Prostate gland (tissue), 2 donors: ENCODE results near the gene FAM170B. TPM values are rescaled to one million over a fixed set of nuclear protein-coding genes. Genes with fewer than 3 reads are reported as not detected.

Experiments used
- DNase-seq: peaks from one replicate; pipeline ENCODE4 v3.0.0-alpha.2; 2019; ENCODE audit warnings: low spot score
- H3K27ac ChIP-seq, 2 donors: fragments of 200-600 bp; sonication (generic); 2 replicates each; pipeline ENCODE4 v1.5.1; 2017 to 2019
- H3K27me3 ChIP-seq: fragments of 200-600 bp; sonication (generic); replicated peaks from 2 replicates; pipeline ENCODE4 v1.5.1; 2019; ENCODE audit not compliant: insufficient read depth
- H3K36me3 ChIP-seq, 2 donors: fragments of 200-600 bp; sonication (generic); 1 replicate in 1 of 2; 2 replicates in 1 of 2; pipeline versions ENCODE4 v1.5.1 to v1.8.1; 2017 to 2019
- H3K4me1 ChIP-seq: fragments of 200-600 bp; sonication (generic); replicated peaks from 2 replicates; pipeline ENCODE4 v1.5.1; 2019
- H3K4me3 ChIP-seq, 2 donors: fragments of 200-600 bp; sonication (generic); 2 replicates each; pipeline ENCODE4 v1.5.1; 2017 to 2019
- H3K9me3 ChIP-seq: fragments of 200-600 bp; sonication (generic); 2 replicates; pipeline ENCODE4 v1.5.1; 2017
- CTCF ChIP-seq, 4 experiments: fragments of 200-600 bp in 2 of 4; fragments of 450-650 bp in 2 of 4; sonication (generic) in 2 of 4; IDR thresholded peaks; 1 replicate in 3 of 4; 2 replicates in 1 of 4; pipeline ENCODE4 v1.5.1; 2016 to 2019; ENCODE audit warnings: antibody characterized with exemption in 4 of 4, mild to moderate bottlenecking in 2 of 4, moderate library complexity in 2 of 4
- POLR2A ChIP-seq: fragments of 450-650 bp; IDR thresholded peaks from one replicate; pipeline ENCODE4 v1.6.1; 2016; ENCODE audit warnings: antibody characterized with exemption, mild to moderate bottlenecking
- POLR2AphosphoS5 ChIP-seq: sonication (generic); formaldehyde crosslinking; IDR thresholded peaks from one replicate; pipeline ENCODE4 v1.6.1; 2017; ENCODE audit warnings: antibody characterized with exemption
- WGBS: methylation state at CpG from one replicate; pipeline ENCODE4 v1.1.5; 2018; 5-methylcytosine and 5-hydroxymethylcytosine counted together
- intact Hi-C: fragments of 100-400 bp; cut with DNase I; formaldehyde crosslinking; loops from one replicate; pipeline ENCODE4 v1.14.2; 2022
- total RNA-seq, 2 donors: library from RNA; depleted of rRNA; stranded (reverse); fragments of >200 nt; gene quantifications; one replicate each; pipeline ENCODE4 v1.1.0, GENCODE V29; 2016

Gene FAM170B
- total RNA-seq, 2 donors from 2014 or later, result not detected

GRCh38 chr10:49108656-49109055 lies 25.2 kb downstream of the FAM170B start:
- no peak overlapping the region for H3K27ac ChIP-seq

DNA sequence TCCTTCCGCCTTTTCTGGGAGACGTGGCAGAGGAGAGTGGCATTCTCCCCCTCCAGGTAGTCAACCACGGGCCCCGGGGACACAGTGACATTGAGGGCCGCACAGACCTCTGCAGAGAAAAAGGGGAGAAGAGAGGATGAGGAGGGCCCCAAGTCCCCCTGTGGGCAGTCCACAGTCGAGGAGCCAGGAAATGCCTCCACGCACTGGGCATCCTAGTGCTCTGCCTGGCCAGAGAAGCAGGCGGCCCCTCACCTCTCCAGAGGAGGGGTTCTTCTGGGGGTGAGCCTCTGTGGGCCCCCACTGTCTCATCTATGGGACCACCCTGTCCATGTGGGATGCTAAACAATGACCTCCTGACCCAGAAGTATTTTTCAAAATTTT lies 25.9 kb downstream of the FAM170B start:
- Histone ChIP-seq H3K27ac (no peak overlapping the region), H3K4me1 (peaks cover 8% of the 10 kb centered on the region), H3K27me3 (no peaks in the 10 kb centered on the region), H3K36me3 (no peaks in the 10 kb centered on the region), H3K4me3 (no peak overlapping the region), H3K9me3 (no peaks in the 10 kb centered on the region)
- 93% methylated on average over 8 of the region's 8 CpGs for WGBS
- TF ChIP-seq CTCF (IDR thresholded peaks at IDR 0.05) (no peak), POLR2A (no peak), POLR2AphosphoS5 (no peak)
- DNase-seq, result no peak
- intact Hi-C loops, result no loop called here

More at GRCh38 chr10:49108656-49109055, 25.2 kb downstream of the FAM170B start:
- intact Hi-C loops, result no loop called here
- Histone ChIP-seq H3K4me1 (peaks cover 8% of the 10 kb centered on the region), H3K4me3 (no peak overlapping the region), H3K9me3 (no peaks in the 10 kb centered on the region), H3K36me3 (no peaks in the 10 kb centered on the region), H3K27me3 (no peaks in the 10 kb centered on the region)
- TF ChIP-seq CTCF (IDR thresholded peaks at IDR 0.05) (no peak), POLR2AphosphoS5 (no peak)
- DNase-seq, result no peak
- 100% methylated on average over 7 of the region's 7 CpGs for WGBS

- no peaks in the 10 kb centered on the region for H3K36me3 ChIP-seq
- no peak overlapping the region for H3K4me3 ChIP-seq
- no peaks in the 10 kb centered on the region for H3K9me3 ChIP-seq
- H3K27me3 ChIP-seq, result no peaks in the 10 kb centered on the region
- no peak overlapping the region for H3K27ac ChIP-seq
- no peak for DNase-seq
- TF ChIP-seq CTCF (IDR thresholded peaks at IDR 0.05), result no peak
- no peak for TF ChIP-seq POLR2A
- no peak for TF ChIP-seq POLR2AphosphoS5
- peaks cover 8% of the 10 kb centered on the region for H3K4me1 ChIP-seq
- intact Hi-C loops, result no loop called here
- WGBS, result 98% methylated on average over 17 of the region's 17 CpGs
Observed at GRCh38 chr10:49107111-49107886, 26.5 kb downstream of the FAM170B start.

GRCh38 chr10:49106451-49106850 lies 27.4 kb downstream of the FAM170B start:
- WGBS, result 10% methylated on average over 7 of the region's 7 CpGs
- Histone ChIP-seq H3K27me3 (no peaks in the 10 kb centered on the region), H3K4me1 (peaks cover 8% of the 10 kb centered on the region), H3K9me3 (no peaks in the 10 kb centered on the region), H3K36me3 (no peaks in the 10 kb centered on the region), H3K4me3 (no peak overlapping the region), H3K27ac (peak overlapping the region in 1 of 2 donors; percentile 41)
- peak; percentile 40 for DNase-seq
- TF ChIP-seq POLR2A, result no peak
- no peak for TF ChIP-seq CTCF (IDR thresholded peaks at IDR 0.05)
- TF ChIP-seq POLR2AphosphoS5, result no peak
- intact Hi-C loops, result no loop called here

DNA sequence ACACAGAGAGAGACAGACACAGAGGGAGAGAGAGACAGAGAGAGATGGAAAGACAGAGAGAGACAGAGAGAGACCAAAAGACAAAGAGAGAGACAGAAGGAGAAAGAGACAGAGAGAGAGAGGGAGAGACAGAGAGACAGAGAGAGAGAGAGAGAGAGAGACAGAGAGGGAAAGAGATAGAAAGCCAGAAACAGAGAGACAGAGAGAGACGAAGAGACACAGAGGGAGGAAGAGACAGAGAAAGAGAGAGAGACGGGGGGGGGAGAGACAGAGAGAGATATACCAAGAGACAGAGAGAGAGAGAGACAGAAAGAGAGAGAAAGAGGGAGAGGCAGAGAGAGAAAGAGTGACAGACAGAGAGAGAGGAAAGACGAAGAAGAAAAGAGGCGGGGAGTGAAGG lies 28.7 kb downstream of the FAM170B start:
- H3K4me1 ChIP-seq, result peaks cover 8% of the 10 kb centered on the region
- WGBS, result 81% methylated on average over 4 of the region's 4 CpGs
- no peaks in the 10 kb centered on the region for H3K9me3 ChIP-seq
- H3K27me3 ChIP-seq, result no peaks in the 10 kb centered on the region
- intact Hi-C loops, result no loop called here
- peak overlapping the region; percentile 4 to 9 for H3K27ac ChIP-seq
- no peak overlapping the region for H3K4me3 ChIP-seq
- no peak for TF ChIP-seq POLR2AphosphoS5
- TF ChIP-seq CTCF (IDR thresholded peaks at IDR 0.05), result no peak
- no peak for TF ChIP-seq POLR2A
- H3K36me3 ChIP-seq, result no peaks in the 10 kb centered on the region
- no peak for DNase-seq
